ENCODE data around the gene GRID1.

The GRID1 gene

GRCh38 chr10:85597006-85597405 is 769.6 kb downstream of the GRID1 start:
- ATAC-seq (ENCODE audit: low read depth): no peak
- Mint-ChIP-seq H3K27ac (no peak overlapping the region), H3K4me1 (peaks cover 5% of the 10 kb centered on the region), H3K36me3 (no peaks in the 10 kb centered on the region), H3K4me3 (no peak overlapping the region), H3K27me3 (peaks cover 1% of the 10 kb centered on the region), H3K9me3 (no peaks in the 10 kb centered on the region)
- no peak for DNase-seq (ENCODE audit: low spot score in 2 of 2)

GRCh38 chr10:85596389-85596788 is 770.2 kb downstream of the GRID1 start:
- Mint-ChIP-seq H3K4me1 (peaks cover 5% of the 10 kb centered on the region), H3K9me3 (no peaks in the 10 kb centered on the region), H3K27me3 (no peaks in the 10 kb centered on the region), H3K36me3 (no peaks in the 10 kb centered on the region), H3K4me3 (no peak overlapping the region), H3K27ac (no peak overlapping the region)
- ATAC-seq (ENCODE audit: low read depth) (no peak), DNase-seq (ENCODE audit: low spot score in 2 of 2) (no peak)

- DNase-seq (ENCODE audit: low spot score in 2 of 2): no peak
- no peak for ATAC-seq (ENCODE audit: low read depth)
- Mint-ChIP-seq H3K27me3 (no peaks in the 10 kb centered on the region), H3K9me3 (no peaks in the 10 kb centered on the region), H3K27ac (no peak overlapping the region), H3K4me1 (peaks cover 5% of the 10 kb centered on the region), H3K36me3 (no peaks in the 10 kb centered on the region), H3K4me3 (no peak overlapping the region)
These were observed 772.4 kb downstream of the GRID1 start for GRCh38 chr10:85594239-85594638.

GRCh38 chr10:85593226-85593772 is 773.3 kb downstream of the GRID1 start:
- Mint-ChIP-seq H3K27me3 (no peaks in the 10 kb centered on the region), H3K4me1 (peaks cover 5% of the 10 kb centered on the region), H3K9me3 (no peaks in the 10 kb centered on the region), H3K27ac (no peak overlapping the region), H3K4me3 (no peak overlapping the region), H3K36me3 (no peaks in the 10 kb centered on the region)
- DNase-seq (ENCODE audit: low spot score in 2 of 2) (no peak), ATAC-seq (ENCODE audit: low read depth) (no peak)

- Mint-ChIP-seq H3K4me3 (no peak overlapping the region), H3K36me3 (no peaks in the 10 kb centered on the region), H3K9me3 (no peaks in the 10 kb centered on the region), H3K27ac (no peak overlapping the region), H3K27me3 (peaks cover 10% of the 10 kb centered on the region), H3K4me1 (no peaks in the 10 kb centered on the region)
- no peak for ATAC-seq (ENCODE audit: low read depth)
- DNase-seq (ENCODE audit: low spot score in 2 of 2): no peak
These were observed 785.2 kb downstream of the GRID1 start for GRCh38 chr10:85581371-85581770.

GRCh38 chr10:85580585-85580984 is 786.0 kb downstream of the GRID1 start:
- H3K27me3 Mint-ChIP-seq: peaks cover 15% of the 10 kb centered on the region
- no peaks in the 10 kb centered on the region for H3K4me1 Mint-ChIP-seq
- no peak overlapping the region for H3K27ac Mint-ChIP-seq
- no peaks in the 10 kb centered on the region for H3K36me3 Mint-ChIP-seq
- no peak overlapping the region for H3K4me3 Mint-ChIP-seq
- ATAC-seq (ENCODE audit: low read depth) (no peak), DNase-seq (ENCODE audit: low spot score in 2 of 2) (no peak)
- H3K9me3 Mint-ChIP-seq: no peaks in the 10 kb centered on the region

- H3K36me3 Mint-ChIP-seq: no peaks in the 10 kb centered on the region
- peaks cover 15% of the 10 kb centered on the region for H3K27me3 Mint-ChIP-seq
- H3K9me3 Mint-ChIP-seq: no peaks in the 10 kb centered on the region
- H3K4me1 Mint-ChIP-seq: no peaks in the 10 kb centered on the region
- no peak overlapping the region for H3K4me3 Mint-ChIP-seq
- H3K27ac Mint-ChIP-seq: no peak overlapping the region
- ATAC-seq (ENCODE audit: low read depth) (no peak), DNase-seq (ENCODE audit: low spot score in 2 of 2) (no peak)
These were observed 787.7 kb downstream of the GRID1 start for GRCh38 chr10:85578860-85579259.

- no peak for DNase-seq (ENCODE audit: low spot score in 2 of 2)
- peaks cover 15% of the 10 kb centered on the region for H3K27me3 Mint-ChIP-seq
- H3K27ac Mint-ChIP-seq: no peak overlapping the region
- H3K4me1 Mint-ChIP-seq: no peaks in the 10 kb centered on the region
- no peaks in the 10 kb centered on the region for H3K9me3 Mint-ChIP-seq
- H3K4me3 Mint-ChIP-seq: no peak overlapping the region
- H3K36me3 Mint-ChIP-seq: no peaks in the 10 kb centered on the region
- no peak for ATAC-seq (ENCODE audit: low read depth)
These were observed 791.2 kb downstream of the GRID1 start for GRCh38 chr10:85575441-85575840.

GRCh38 chr10:85570871-85571270 is 795.7 kb downstream of the GRID1 start:
- Mint-ChIP-seq H3K36me3 (no peaks in the 10 kb centered on the region), H3K4me1 (no peaks in the 10 kb centered on the region), H3K4me3 (no peak overlapping the region), H3K9me3 (no peaks in the 10 kb centered on the region), H3K27me3 (peaks cover 3% of the 10 kb centered on the region), H3K27ac (no peak overlapping the region)
- ATAC-seq (ENCODE audit: low read depth): no peak
- no peak for DNase-seq (ENCODE audit: low spot score in 2 of 2)

GRCh38 chr10:85565381-85565780 is 801.2 kb downstream of the GRID1 start:
- ATAC-seq (ENCODE audit: low read depth) (no peak), DNase-seq (ENCODE audit: low spot score in 2 of 2) (no peak)
- Mint-ChIP-seq H3K27me3 (peaks cover 2% of the 10 kb centered on the region), H3K36me3 (no peaks in the 10 kb centered on the region), H3K4me1 (no peaks in the 10 kb centered on the region), H3K9me3 (no peaks in the 10 kb centered on the region), H3K27ac (no peak overlapping the region), H3K4me3 (no peak overlapping the region)

GRCh38 chr10:85558533-85558932 is 808.1 kb downstream of the GRID1 start:
- Mint-ChIP-seq H3K36me3 (no peaks in the 10 kb centered on the region), H3K4me3 (no peak overlapping the region), H3K27me3 (peaks cover 2% of the 10 kb centered on the region)

GRCh38 chr10:85557706-85558105 is 808.9 kb downstream of the GRID1 start:
- H3K4me1 Mint-ChIP-seq: no peaks in the 10 kb centered on the region
- no peak overlapping the region for H3K27ac Mint-ChIP-seq
- H3K36me3 Mint-ChIP-seq: no peaks in the 10 kb centered on the region
- H3K4me3 Mint-ChIP-seq: no peak overlapping the region
- DNase-seq (ENCODE audit: low spot score in 2 of 2) (no peak), ATAC-seq (ENCODE audit: low read depth) (no peak)
- peaks cover 2% of the 10 kb centered on the region for H3K27me3 Mint-ChIP-seq
- H3K9me3 Mint-ChIP-seq: no peaks in the 10 kb centered on the region

More at GRCh38 chr10:85558533-85558932, 808.1 kb downstream of the GRID1 start:
- no peak for DNase-seq (ENCODE audit: low spot score in 2 of 2)
- Mint-ChIP-seq H3K9me3 (no peaks in the 10 kb centered on the region), H3K4me1 (no peaks in the 10 kb centered on the region), H3K27ac (no peak overlapping the region)
- no peak for ATAC-seq (ENCODE audit: low read depth)

GRCh38 chr10:85557077-85557476 is 809.5 kb downstream of the GRID1 start:
- ATAC-seq (ENCODE audit: low read depth) (no peak), DNase-seq (ENCODE audit: low spot score in 2 of 2) (no peak)
- Mint-ChIP-seq H3K4me1 (no peaks in the 10 kb centered on the region), H3K4me3 (no peak overlapping the region), H3K27ac (no peak overlapping the region), H3K36me3 (no peaks in the 10 kb centered on the region), H3K9me3 (no peaks in the 10 kb centered on the region), H3K27me3 (peaks cover 2% of the 10 kb centered on the region)
